ENCODE measurements around the gene PLEKHG5.

PLEKHG5 gene

GRCh38 chr1:6509220-6509918, 17.9 kb upstream of the PLEKHG5 start:
- no peak for DNase-seq (ENCODE audit: low spot score)

- DNase-seq (ENCODE audit: low spot score), result no peak
These were observed 17.3 kb upstream of the PLEKHG5 start for GRCh38 chr1:6508816-6509189.

- no peak for DNase-seq (ENCODE audit: low spot score)
These were observed 16.8 kb upstream of the PLEKHG5 start for GRCh38 chr1:6508154-6508815.

GRCh38 chr1:6507461-6507911, 16.0 kb upstream of the PLEKHG5 start:
- no peak for DNase-seq (ENCODE audit: low spot score)

- no peak for DNase-seq (ENCODE audit: low spot score)
These were observed 15.6 kb upstream of the PLEKHG5 start for GRCh38 chr1:6507037-6507428.

- DNase-seq (ENCODE audit: low spot score), result no peak
These were observed 15.0 kb upstream of the PLEKHG5 start for GRCh38 chr1:6506210-6507036.

GRCh38 chr1:6505367-6506209, 14.1 kb upstream of the PLEKHG5 start:
- DNase-seq (ENCODE audit: low spot score), result no peak

GRCh38 chr1:6504887-6505286, 13.4 kb upstream of the PLEKHG5 start:
- no peak for DNase-seq (ENCODE audit: low spot score)

GRCh38 chr1:6503884-6504602, 12.6 kb upstream of the PLEKHG5 start:
- DNase-seq (ENCODE audit: low spot score), result no peak

GRCh38 chr1:6502000-6502891, 10.8 kb upstream of the PLEKHG5 start:
- no peak for DNase-seq (ENCODE audit: low spot score)

GRCh38 chr1:6501279-6501813, 9.9 kb upstream of the PLEKHG5 start:
- no peak for DNase-seq (ENCODE audit: low spot score)

GRCh38 chr1:6500544-6501278, 9.2 kb upstream of the PLEKHG5 start:
- DNase-seq (ENCODE audit: low spot score), result no peak

- DNase-seq (ENCODE audit: low spot score), result no peak
These were observed 7.8 kb upstream of the PLEKHG5 start for GRCh38 chr1:6499296-6499695.

- DNase-seq (ENCODE audit: low spot score), result no peak
These were observed 7.2 kb upstream of the PLEKHG5 start for GRCh38 chr1:6498576-6499111.

GRCh38 chr1:6497867-6498575, 6.6 kb upstream of the PLEKHG5 start:
- no peak for DNase-seq (ENCODE audit: low spot score)

- DNase-seq (ENCODE audit: low spot score), result no peak
These were observed 5.9 kb upstream of the PLEKHG5 start for GRCh38 chr1:6497215-6497866.

GRCh38 chr1:6496890-6497214, 5.4 kb upstream of the PLEKHG5 start:
- no peak for DNase-seq (ENCODE audit: low spot score)

GRCh38 chr1:6496365-6496721, 4.9 kb upstream of the PLEKHG5 start:
- DNase-seq (ENCODE audit: low spot score), result no peak
